GM06990 (cell line): ENCODE measurements around the gene ZNF584.
"Not testable (repeated sequence)": the region's sequence is repeated elsewhere in the genome, so short reads cannot be mapped to it uniquely, and the experiment has no call there.

ENCODE experiments used
- DNase-seq: peaks from one replicate; pipeline ENCODE4 v3.0.0-alpha.2; 2011; ENCODE audit not compliant: insufficient read length; ENCODE audit errors: extremely low read depth
- H3K27me3 ChIP-seq: replicated peaks from 2 replicates; pipeline ENCODE4 v1.6.0; 2011; ENCODE audit warnings: low read length; ENCODE audit not compliant: control insufficient read depth, insufficient read depth
- H3K36me3 ChIP-seq: 2 replicates; pipeline ENCODE4 v1.5.1; 2011; ENCODE audit warnings: low read length; ENCODE audit not compliant: control insufficient read depth, insufficient read depth
- H3K4me3 ChIP-seq: replicated peaks from 2 replicates; pipeline ENCODE4 v1.5.1; 2011; ENCODE audit warnings: low read depth, mild to moderate bottlenecking, control low read depth, low read length
- TF ChIP-seq, protein P1 (sequence below): IDR thresholded peaks from 2 replicates; pipeline ENCODE4 v1.5.1; 2011; ENCODE audit warnings: low read length, control low read depth, mild to moderate bottlenecking, inconsistent platforms; ENCODE audit not compliant: insufficient read depth, poor library complexity, severe bottlenecking

ZNF584 gene

DNA sequence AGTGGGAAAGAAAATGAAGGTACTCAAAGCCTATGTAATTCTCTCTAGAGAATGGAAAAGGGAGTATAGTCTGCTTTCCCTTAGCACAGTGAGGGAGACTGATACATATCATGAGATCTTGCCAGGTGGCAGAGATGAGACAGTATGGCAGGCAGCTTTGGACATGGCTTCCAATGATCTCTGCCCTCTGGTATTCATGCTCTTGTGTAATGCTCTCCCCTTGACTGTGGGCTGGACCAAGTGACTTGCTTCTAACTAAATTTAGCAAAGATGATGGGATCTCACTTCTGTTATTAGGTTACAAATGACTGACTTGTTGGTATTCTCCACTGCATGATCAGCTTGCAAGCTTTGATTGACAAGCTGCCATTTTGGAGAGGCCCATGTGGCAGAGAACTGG lies 21.3 kb downstream of the ZNF584 start:
- Histone ChIP-seq H3K4me3 (no peak overlapping the region), H3K36me3 (peaks cover 9% of the 10 kb centered on the region), H3K27me3 (no peaks in the 10 kb centered on the region)
- no peak for DNase-seq
- TF ChIP-seq, protein P1, sequence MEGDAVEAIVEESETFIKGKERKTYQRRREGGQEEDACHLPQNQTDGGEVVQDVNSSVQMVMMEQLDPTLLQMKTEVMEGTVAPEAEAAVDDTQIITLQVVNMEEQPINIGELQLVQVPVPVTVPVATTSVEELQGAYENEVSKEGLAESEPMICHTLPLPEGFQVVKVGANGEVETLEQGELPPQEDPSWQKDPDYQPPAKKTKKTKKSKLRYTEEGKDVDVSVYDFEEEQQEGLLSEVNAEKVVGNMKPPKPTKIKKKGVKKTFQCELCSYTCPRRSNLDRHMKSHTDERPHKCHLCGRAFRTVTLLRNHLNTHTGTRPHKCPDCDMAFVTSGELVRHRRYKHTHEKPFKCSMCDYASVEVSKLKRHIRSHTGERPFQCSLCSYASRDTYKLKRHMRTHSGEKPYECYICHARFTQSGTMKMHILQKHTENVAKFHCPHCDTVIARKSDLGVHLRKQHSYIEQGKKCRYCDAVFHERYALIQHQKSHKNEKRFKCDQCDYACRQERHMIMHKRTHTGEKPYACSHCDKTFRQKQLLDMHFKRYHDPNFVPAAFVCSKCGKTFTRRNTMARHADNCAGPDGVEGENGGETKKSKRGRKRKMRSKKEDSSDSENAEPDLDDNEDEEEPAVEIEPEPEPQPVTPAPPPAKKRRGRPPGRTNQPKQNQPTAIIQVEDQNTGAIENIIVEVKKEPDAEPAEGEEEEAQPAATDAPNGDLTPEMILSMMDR: no peak

DNA sequence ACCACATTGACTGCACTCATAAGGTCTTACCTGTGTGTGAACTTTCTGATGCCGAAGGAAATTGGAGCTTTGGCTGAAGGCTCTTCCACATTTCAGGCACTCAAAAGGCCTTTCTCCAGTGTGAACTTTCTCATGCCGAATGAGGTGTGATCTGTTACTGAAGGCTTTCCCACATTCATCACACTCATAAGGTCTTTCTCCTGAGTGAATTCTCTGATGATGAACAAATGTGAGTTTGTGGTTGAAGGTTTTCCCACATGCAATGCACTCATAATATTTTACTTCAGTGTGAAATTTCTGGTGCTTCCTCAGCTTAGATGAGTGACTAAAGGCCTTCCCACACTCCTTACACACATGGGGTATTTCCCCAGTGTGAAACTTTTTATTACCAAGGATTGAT lies 25.8 kb downstream of the ZNF584 start:
- TF ChIP-seq, protein P1: no peak
- no peak for DNase-seq
- peaks cover 16% of the 10 kb centered on the region for H3K36me3 ChIP-seq

DNA sequence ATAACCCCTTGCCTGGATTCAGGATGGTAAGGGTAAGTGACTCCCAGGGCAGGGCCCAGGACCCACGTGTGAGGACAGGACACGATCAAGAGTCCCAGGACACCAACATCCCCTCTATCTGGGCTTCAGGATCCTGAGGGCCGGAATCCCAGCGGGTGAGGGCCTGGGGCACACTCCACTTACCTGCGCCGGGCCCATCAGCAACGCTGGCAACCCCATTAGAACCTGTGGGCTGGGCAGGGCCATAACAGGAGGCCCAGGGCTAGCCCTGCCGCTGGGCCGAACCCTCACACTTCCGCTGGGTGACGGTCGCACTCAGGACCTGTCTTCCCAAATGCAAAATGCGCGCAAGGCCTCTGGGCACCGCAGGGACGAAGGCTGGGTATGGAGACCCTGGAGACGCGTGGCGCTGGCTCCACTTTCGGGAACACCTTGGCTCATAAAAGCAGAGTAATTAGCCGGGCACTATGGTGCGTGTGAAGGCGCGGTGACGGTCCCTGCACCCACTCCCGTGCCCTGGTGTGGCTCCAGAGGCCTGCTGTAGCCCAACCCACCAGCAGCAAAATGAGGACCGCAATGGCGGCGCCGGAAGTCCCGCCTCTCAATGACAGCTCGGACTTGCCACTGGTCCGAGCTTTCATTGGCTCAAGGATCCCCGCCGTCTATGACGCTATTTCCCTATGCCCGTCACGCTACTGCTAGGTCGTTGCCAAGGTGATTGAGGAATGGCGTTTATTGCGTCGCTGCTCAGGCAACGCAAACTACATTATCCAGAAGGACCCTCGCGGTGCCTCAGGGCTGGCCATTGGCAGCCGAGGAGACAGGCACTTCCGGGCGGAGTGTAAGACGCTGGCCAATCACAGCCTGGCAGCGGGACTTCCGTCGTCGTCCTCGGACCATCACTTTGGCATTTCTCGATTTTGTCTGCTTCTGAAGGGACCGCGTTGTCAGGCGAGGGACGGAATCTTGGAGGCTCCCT lies 31.4 kb downstream of the ZNF584 start, which contains the start of gene ZNF132:
Gene ZNF132, minus strand, starts transcription at position 578 of the 979 bp plus-strand sequence. Its CDS starts 332 bp downstream, at position 246.
- Histone ChIP-seq H3K36me3 (peaks cover 6% of the 10 kb centered on the region), H3K4me3 (peak within 1 kb of the TSS; percentile 89), H3K27me3 (no peaks in the 10 kb centered on the region)
- DNase-seq: peak; percentile 94
- TF ChIP-seq, protein P1: no peak

More for the DNA sequence above, 25.8 kb downstream of the ZNF584 start:
- Histone ChIP-seq H3K27me3 (no peaks in the 10 kb centered on the region), H3K4me3 (no peak overlapping the region)

DNA sequence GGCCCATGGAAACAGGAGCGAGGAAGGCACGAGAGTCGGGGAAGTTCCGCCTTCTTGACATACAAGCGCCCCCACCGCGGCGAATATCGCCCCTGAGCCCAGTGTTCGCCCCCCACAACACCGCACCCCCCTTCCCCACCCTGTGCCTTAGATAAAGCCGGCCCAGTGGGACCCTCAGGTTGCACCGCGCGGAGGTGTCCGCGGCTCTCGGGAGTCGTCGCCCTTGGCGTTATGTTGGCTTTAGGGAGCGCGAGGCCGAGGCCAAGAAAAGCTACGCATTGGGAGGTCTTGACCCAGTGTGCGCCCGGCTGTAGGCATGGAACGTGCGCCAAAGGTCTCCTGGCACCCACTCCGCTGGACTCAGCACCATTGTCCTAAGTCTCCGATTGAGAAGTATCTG lies 32.1 kb downstream of the ZNF584 start:
- no peak for DNase-seq
- Histone ChIP-seq H3K27me3 (no peaks in the 10 kb centered on the region), H3K36me3 (peaks cover 4% of the 10 kb centered on the region), H3K4me3 (peak overlapping the region; percentile 89)
- TF ChIP-seq, protein P1: no peak

DNA sequence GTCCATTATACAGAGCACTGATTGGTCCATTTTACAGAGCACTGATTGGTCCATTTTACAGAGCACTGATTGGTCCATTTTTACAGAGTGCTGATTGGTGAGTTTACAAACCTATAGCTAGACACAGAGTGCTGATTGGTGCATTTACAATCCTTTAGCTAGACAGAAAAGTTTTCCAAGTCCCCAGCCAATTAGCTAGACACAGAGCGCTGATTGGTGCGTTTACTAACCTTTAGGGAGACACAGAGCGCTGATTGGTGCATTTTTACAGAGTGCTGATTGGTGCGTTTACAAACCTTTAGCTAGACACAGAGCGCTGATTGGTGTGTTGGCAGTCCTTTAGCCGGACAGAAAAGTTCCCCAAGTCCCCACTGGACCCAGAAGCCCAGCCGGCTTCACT lies 34.5 kb downstream of the ZNF584 start:
- not testable (repeated sequence) for DNase-seq, H3K36me3 ChIP-seq, H3K27me3 ChIP-seq, H3K4me3 ChIP-seq

DNA sequence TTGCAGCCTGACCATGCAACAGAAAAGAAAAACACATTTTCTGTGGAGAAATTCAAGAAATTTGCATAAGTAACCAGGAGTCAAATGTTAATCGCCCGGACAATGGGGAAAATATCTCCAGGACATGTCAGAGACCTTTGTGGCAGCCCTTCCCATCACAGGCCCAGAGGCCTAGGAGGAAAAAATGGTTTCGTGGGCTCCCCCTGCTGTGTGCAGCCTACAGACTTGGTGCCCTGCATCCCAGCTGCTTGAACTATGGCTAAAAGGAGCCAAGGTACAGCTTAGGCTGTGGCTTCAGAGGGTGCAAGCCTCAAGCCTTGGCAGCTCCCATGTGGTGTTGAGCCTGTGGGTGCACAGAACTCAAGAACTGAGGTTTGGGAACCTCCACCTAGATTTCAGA lies 40.4 kb downstream of the ZNF584 start:
- H3K4me3 ChIP-seq, H3K27me3 ChIP-seq, H3K36me3 ChIP-seq, DNase-seq: not testable (repeated sequence)

DNA sequence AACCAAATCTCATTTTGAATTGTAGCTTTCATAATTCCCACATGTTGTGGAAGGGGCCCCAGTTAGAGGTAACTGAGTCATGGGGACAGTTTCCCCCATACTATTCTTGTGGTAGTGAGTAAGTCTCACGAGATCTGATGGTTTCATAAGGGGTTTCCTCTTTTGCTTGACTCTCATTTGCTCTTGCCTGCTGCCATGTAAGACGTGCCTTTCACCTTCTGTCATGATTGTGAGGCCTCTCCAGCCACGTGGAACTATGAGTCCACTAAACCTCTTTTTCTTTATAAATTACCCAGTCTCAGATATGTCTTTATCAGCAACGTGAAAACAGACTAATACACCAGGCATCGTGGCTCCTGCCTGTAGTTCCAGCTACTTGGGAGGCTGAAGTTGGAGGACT lies 41.5 kb downstream of the ZNF584 start:
- DNase-seq, H3K4me3 ChIP-seq, H3K36me3 ChIP-seq, H3K27me3 ChIP-seq: not testable (repeated sequence)
